HG03066 (cell line): ENCODE results near the gene CROCC2.

ENCODE experiments used
- ATAC-seq: cut with Tn5 transposase; IDR thresholded peaks from one replicate; pipeline ENCODE4 v1.9.1; 2021; ENCODE audit warnings: low read depth; ENCODE audit not compliant: unreplicated experiment

CROCC2 gene

GRCh38 chr2:240982821-240983281 is 76.7 kb downstream of the CROCC2 start:
- no peak for ATAC-seq

GRCh38 chr2:240983361-240983995 is 77.3 kb downstream of the CROCC2 start:
- no peak for ATAC-seq

GRCh38 chr2:240983996-240984498 is 77.9 kb downstream of the CROCC2 start:
- no peak for ATAC-seq

GRCh38 chr2:240985881-240986786 is 80.0 kb downstream of the CROCC2 start:
- no peak for ATAC-seq

- ATAC-seq: no peak
These were observed 80.8 kb downstream of the CROCC2 start for GRCh38 chr2:240986787-240987411.

GRCh38 chr2:240987588-240987987 is 81.5 kb downstream of the CROCC2 start:
- no peak for ATAC-seq

- no peak for ATAC-seq
These were observed 82.0 kb downstream of the CROCC2 start for GRCh38 chr2:240988146-240988545.

GRCh38 chr2:240988571-240989271 is 82.6 kb downstream of the CROCC2 start:
- ATAC-seq: no peak

GRCh38 chr2:240989451-240990265 is 83.5 kb downstream of the CROCC2 start:
- no peak for ATAC-seq

- ATAC-seq: no peak
These were observed 84.1 kb downstream of the CROCC2 start for GRCh38 chr2:240990266-240990529.

GRCh38 chr2:240990726-240991377 is 84.7 kb downstream of the CROCC2 start:
- no peak for ATAC-seq

- no peak for ATAC-seq
These were observed 85.5 kb downstream of the CROCC2 start for GRCh38 chr2:240991378-240992263.

GRCh38 chr2:240992572-240993291 is 86.6 kb downstream of the CROCC2 start:
- no peak for ATAC-seq

GRCh38 chr2:240993446-240994170 is 87.5 kb downstream of the CROCC2 start:
- no peak for ATAC-seq

GRCh38 chr2:240994171-240994896 is 88.2 kb downstream of the CROCC2 start:
- ATAC-seq: no peak
